ENCODE measurements around the gene HIP1. TPM values are rescaled to one million over a fixed set of nuclear protein-coding genes. Genes with fewer than 3 reads are reported as not detected.

The HIP1 gene
- total and polyA plus RNA-seq, 9 of the 15 experiments (the other 6 are each of a cell fraction or from before 2014, with no cell fraction given) = 2.4 to 13.7 (median 9.5) TPM

DNA sequence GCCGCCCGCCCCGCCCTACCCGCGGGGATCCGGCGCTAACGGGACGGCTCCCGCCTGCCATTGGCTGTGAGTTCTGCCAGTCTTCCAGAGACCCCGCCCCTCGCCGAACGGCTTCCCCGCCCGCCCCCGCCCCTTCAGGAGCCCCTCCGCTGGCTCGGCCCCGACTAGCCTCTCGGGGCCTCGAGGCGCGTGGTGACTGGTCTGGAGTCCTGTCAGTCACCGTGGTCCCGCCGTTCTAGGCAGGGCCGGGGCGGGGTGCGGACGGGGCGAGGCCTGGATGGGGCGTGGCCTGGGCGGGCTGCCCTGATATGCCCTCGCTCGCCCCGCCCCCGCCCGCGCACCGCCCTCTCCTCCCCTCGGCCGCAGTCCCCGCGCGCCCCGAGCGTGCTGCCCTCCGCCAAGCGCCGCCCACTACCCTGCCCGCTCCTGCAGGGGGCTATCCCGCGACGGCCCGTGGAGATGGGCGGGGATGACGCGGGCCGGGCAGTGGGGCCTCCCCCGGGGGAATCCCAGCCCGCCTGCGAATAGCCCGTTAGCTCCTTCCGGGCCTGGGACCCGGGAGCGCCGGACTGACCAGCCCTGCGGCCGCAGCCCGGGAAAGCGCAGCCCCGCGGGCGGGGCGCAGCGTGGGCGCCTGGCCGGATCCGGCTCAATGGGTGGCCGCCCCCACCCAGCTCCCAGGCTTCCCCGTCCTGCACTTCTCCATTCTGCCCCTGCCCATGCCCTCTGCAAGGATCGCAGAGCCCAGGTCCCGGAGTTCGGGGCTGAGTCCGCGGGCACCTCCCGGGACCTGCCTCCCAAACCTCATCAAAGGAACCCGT lies 444 bp upstream of the HIP1 start (continued):
- TF ChIP-seq CHD7 (IDR thresholded peaks at IDR 0.05; ENCODE audit: low read depth, low read length) = no peak
- no peak for TF ChIP-seq TAF9B (IDR thresholded peaks at IDR 0.05; ENCODE audit: partially characterized antibody)
- no peak for TF ChIP-seq BRD4 (IDR thresholded peaks at IDR 0.05)
- no peak for TF ChIP-seq ZNF239 (CRISPR knock-in tag; IDR thresholded peaks at IDR 0.05)
- no peak for TF ChIP-seq PTTG1 (tag; IDR thresholded peaks at IDR 0.05; ENCODE audit: low read depth)
- TF ChIP-seq KLF10 (CRISPR knock-in tag; IDR thresholded peaks at IDR 0.05) = no peak
- TF ChIP-seq ZNF644 (tag; IDR thresholded peaks at IDR 0.05; ENCODE audit: low read depth) = no peak
- no peak for TF ChIP-seq POLR2B (IDR thresholded peaks at IDR 0.05; ENCODE audit: low read depth, partially characterized antibody)
- TF ChIP-seq, protein P1, sequence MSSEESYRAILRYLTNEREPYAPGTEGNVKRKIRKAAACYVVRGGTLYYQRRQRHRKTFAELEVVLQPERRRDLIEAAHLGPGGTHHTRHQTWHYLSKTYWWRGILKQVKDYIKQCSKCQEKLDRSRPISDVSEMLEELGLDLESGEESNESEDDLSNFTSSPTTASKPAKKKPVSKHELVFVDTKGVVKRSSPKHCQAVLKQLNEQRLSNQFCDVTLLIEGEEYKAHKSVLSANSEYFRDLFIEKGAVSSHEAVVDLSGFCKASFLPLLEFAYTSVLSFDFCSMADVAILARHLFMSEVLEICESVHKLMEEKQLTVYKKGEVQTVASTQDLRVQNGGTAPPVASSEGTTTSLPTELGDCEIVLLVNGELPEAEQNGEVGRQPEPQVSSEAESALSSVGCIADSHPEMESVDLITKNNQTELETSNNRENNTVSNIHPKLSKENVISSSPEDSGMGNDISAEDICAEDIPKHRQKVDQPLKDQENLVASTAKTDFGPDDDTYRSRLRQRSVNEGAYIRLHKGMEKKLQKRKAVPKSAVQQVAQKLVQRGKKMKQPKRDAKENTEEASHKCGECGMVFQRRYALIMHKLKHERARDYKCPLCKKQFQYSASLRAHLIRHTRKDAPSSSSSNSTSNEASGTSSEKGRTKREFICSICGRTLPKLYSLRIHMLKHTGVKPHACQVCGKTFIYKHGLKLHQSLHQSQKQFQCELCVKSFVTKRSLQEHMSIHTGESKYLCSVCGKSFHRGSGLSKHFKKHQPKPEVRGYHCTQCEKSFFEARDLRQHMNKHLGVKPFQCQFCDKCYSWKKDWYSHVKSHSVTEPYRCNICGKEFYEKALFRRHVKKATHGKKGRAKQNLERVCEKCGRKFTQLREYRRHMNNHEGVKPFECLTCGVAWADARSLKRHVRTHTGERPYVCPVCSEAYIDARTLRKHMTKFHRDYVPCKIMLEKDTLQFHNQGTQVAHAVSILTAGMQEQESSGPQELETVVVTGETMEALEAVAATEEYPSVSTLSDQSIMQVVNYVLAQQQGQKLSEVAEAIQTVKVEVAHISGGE (CRISPR knock-in tag; IDR thresholded peaks at IDR 0.05) = peak in 2 of 3 experiments; percentile 35 to 41; a peak in 2 of 6 replicates
- no peak for TF ChIP-seq POLR2AphosphoS2 (IDR thresholded peaks at IDR 0.05; ENCODE audit: low read length)
- TF ChIP-seq PCBP2 (IDR thresholded peaks at IDR 0.05; ENCODE audit: low read depth, low read length, poor library complexity, severe bottlenecking) = no peak
